Neural cell (in vitro differentiated cells): ENCODE results near the gene DNAAF3. TPM values are rescaled to one million over a fixed set of nuclear protein-coding genes. Genes with fewer than 3 reads are reported as not detected.

Experiments
- H2AFZ ChIP-seq: fragments of 200-600, 300-800 bp; sonication (generic), shearing (Covaris generic); 2 replicates; pipeline ENCODE4 v1.6.0; 2014; ENCODE audit warnings: low read depth, mild to moderate bottlenecking, antibody characterized with exemption, low read length, moderate library complexity
- H3F3A ChIP-seq: fragments of 200-600 bp; shearing (Covaris generic); 2 replicates; pipeline ENCODE4 v1.6.1; 2016; ENCODE audit warnings: mild to moderate bottlenecking, moderate library complexity, mixed read lengths, antibody characterized with exemption, low read length; ENCODE audit not compliant: insufficient read depth, poor library complexity, severe bottlenecking
- H3K27ac ChIP-seq: fragments of 200-600, 300-800 bp; sonication (generic), shearing (Covaris generic); 2 replicates; pipeline ENCODE4 v1.5.1; 2014; ENCODE audit warnings: mild to moderate bottlenecking, low read length, moderate library complexity
- H3K27me3 ChIP-seq: fragments of 300-800, 200-600 bp; sonication (generic), shearing (Covaris generic); 2 replicates; pipeline ENCODE4 v1.6.0; 2014; ENCODE audit warnings: mild to moderate bottlenecking, low read depth, low read length, moderate library complexity; ENCODE audit not compliant: insufficient read depth
- H3K36me3 ChIP-seq: fragments of 300-800, 200-600 bp; sonication (generic), shearing (Covaris generic); 2 replicates; pipeline ENCODE4 v1.5.1; 2014; ENCODE audit warnings: mild to moderate bottlenecking, antibody characterized with exemption, low read length, moderate library complexity; ENCODE audit not compliant: insufficient read depth
- H3K4me2 ChIP-seq: fragments of 300-800, 200-600 bp; sonication (generic), shearing (Covaris generic); 2 replicates; pipeline ENCODE4 v1.6.0; 2014; ENCODE audit warnings: mild to moderate bottlenecking, low read length
- H3K4me3 ChIP-seq: fragments of 300-800, 200-600 bp; sonication (generic), shearing (Covaris generic); 2 replicates; pipeline ENCODE4 v1.5.1; 2014; ENCODE audit warnings: mild to moderate bottlenecking, low read length, moderate library complexity
- H3K79me2 ChIP-seq: fragments of 200-600 bp; shearing (Covaris generic); replicated peaks from 2 replicates; pipeline ENCODE4 v1.6.0; 2014; ENCODE audit warnings: mild to moderate bottlenecking, low read length, moderate library complexity; ENCODE audit not compliant: insufficient read depth
- H3K9ac ChIP-seq: fragments of 300-800, 200-600 bp; sonication (generic), shearing (Covaris generic); 2 replicates; pipeline ENCODE4 v1.6.1; 2016; ENCODE audit warnings: mild to moderate bottlenecking, low read length, mixed read lengths
- H3K9me2 ChIP-seq: fragments of 200-600 bp; shearing (Covaris generic); 2 replicates; pipeline ENCODE4 v1.6.1; 2016; ENCODE audit warnings: mild to moderate bottlenecking, low read length, mixed read lengths; ENCODE audit not compliant: insufficient read depth
- H3K9me3 ChIP-seq: fragments of 200-600, 300-800 bp; sonication (generic), shearing (Covaris generic); 2 replicates; pipeline ENCODE4 v1.6.1; 2016; ENCODE audit warnings: mild to moderate bottlenecking, mixed run types, low read length, moderate library complexity, mixed read lengths
- H4K20me1 ChIP-seq: fragments of 200-600 bp; shearing (Covaris generic); 2 replicates; pipeline ENCODE4 v1.6.1; 2016; ENCODE audit warnings: mild to moderate bottlenecking, mixed run types; ENCODE audit not compliant: insufficient read depth
- CTCF ChIP-seq: fragments of 450-650 bp; IDR thresholded peaks from 2 replicates; pipeline ENCODE4 v1.5.1; 2014; ENCODE audit warnings: antibody characterized with exemption, mild to moderate bottlenecking, moderate library complexity; ENCODE audit not compliant: poor library complexity, severe bottlenecking
- EP300 ChIP-seq: fragments of 450-650 bp; conservative IDR thresholded peaks from 2 replicates; pipeline ENCODE4 v1.6.1; 2014; ENCODE audit warnings: antibody characterized with exemption, mild to moderate bottlenecking, moderate library complexity; ENCODE audit not compliant: poor library complexity, severe bottlenecking
- EZH2 ChIP-seq: fragments of 200-600, 300-800 bp; shearing (Covaris generic), sonication (generic); IDR thresholded peaks from 2 replicates; pipeline ENCODE4 v1.6.1; 2014; ENCODE audit warnings: antibody characterized with exemption, low read length, borderline replicate concordance, mild to moderate bottlenecking; ENCODE audit not compliant: insufficient read depth, poor library complexity, severe bottlenecking
- MXI1 ChIP-seq: fragments of 450-650 bp; conservative IDR thresholded peaks from 2 replicates; pipeline ENCODE4 v1.6.1; 2014; ENCODE audit warnings: antibody characterized with exemption, mild to moderate bottlenecking; ENCODE audit not compliant: poor library complexity, severe bottlenecking
- RAD21 ChIP-seq: fragments of 450-650 bp; conservative IDR thresholded peaks from 2 replicates; pipeline ENCODE4 v1.6.1; 2014; ENCODE audit warnings: antibody characterized with exemption, mild to moderate bottlenecking, moderate library complexity
- REST ChIP-seq: IDR thresholded peaks from 2 replicates; pipeline ENCODE4 v1.6.1; 2012; ENCODE audit warnings: borderline replicate concordance
- SMC3 ChIP-seq: fragments of 450-650 bp; conservative IDR thresholded peaks from 2 replicates; pipeline ENCODE4 v1.6.1; 2014; ENCODE audit warnings: antibody characterized with exemption, mild to moderate bottlenecking, moderate library complexity; ENCODE audit not compliant: poor library complexity
- polyA plus RNA-seq: library from polyadenylated mRNA; depleted of rRNA; stranded (reverse); fragments of >200 nt; gene quantifications from 2 replicates; pipeline ENCODE4 v1.2.3, GENCODE V29; 2014

DNAAF3 gene
- polyA plus RNA-seq, 1 donor from 2014 or later = 0.38 TPM

GRCh38 chr19:55116859-55117662 is 49.4 kb downstream of the DNAAF3 start, which contains the start of gene PPP1R12C:
TSS of gene PPP1R12C (minus strand) at chr19:55117637. CDS start at chr19:55117543, 94 bp downstream.
- Histone ChIP-seq H3K9me2 (no peaks in the 10 kb centered on the region), H3K27ac (peak within 1 kb of the TSS; percentile 74), H3K9me3 (no peaks in the 10 kb centered on the region), H3K79me2 (peaks cover 46% of the 10 kb centered on the region), H3K36me3 (no peaks in the 10 kb centered on the region), H3K27me3 (no peaks in the 10 kb centered on the region), H4K20me1 (peaks cover 9% of the 10 kb centered on the region), H3K4me2 (peak within 1 kb of the TSS; percentile 91), H3K9ac (peak within 1 kb of the TSS; percentile 81), H3F3A (no peaks in the 10 kb centered on the region), H3K4me3 (peak within 1 kb of the TSS; percentile 85), H2AFZ (peak within 1 kb of the TSS; percentile 77)
- TF ChIP-seq RAD21 (no peak), MXI1 (peak; percentile 4)

GRCh38 chr19:55116232-55116858 is 50.1 kb downstream of the DNAAF3 start:
- Histone ChIP-seq H3K4me2 (peak overlapping the region; percentile 91), H3K27me3 (no peaks in the 10 kb centered on the region), H2AFZ (no peak overlapping the region), H4K20me1 (peaks cover 9% of the 10 kb centered on the region), H3K9ac (peak overlapping the region; percentile 81), H3F3A (no peaks in the 10 kb centered on the region), H3K9me3 (no peaks in the 10 kb centered on the region), H3K27ac (peak overlapping the region; percentile 65), H3K36me3 (no peaks in the 10 kb centered on the region), H3K9me2 (no peaks in the 10 kb centered on the region), H3K79me2 (peaks cover 46% of the 10 kb centered on the region), H3K4me3 (peak overlapping the region; percentile 85)
- TF ChIP-seq EZH2 (no peak), RAD21 (no peak), MXI1 (peak; percentile 24)

GRCh38 chr19:55115446-55116065 is 50.9 kb downstream of the DNAAF3 start:
- peak overlapping the region; percentile 81 for H3K9ac ChIP-seq

More at GRCh38 chr19:55115446-55116065, 50.9 kb downstream of the DNAAF3 start:
- Histone ChIP-seq H3K9me3 (no peaks in the 10 kb centered on the region), H3K9me2 (no peaks in the 10 kb centered on the region), H3K36me3 (no peaks in the 10 kb centered on the region), H3K4me2 (peak overlapping the region; percentile 91), H3K27me3 (no peaks in the 10 kb centered on the region), H3F3A (no peaks in the 10 kb centered on the region), H3K79me2 (peaks cover 46% of the 10 kb centered on the region), H3K27ac (no peak overlapping the region), H2AFZ (no peak overlapping the region), H4K20me1 (peaks cover 9% of the 10 kb centered on the region), H3K4me3 (peak overlapping the region; percentile 85)
- TF ChIP-seq CTCF (no peak), EZH2 (no peak), REST (no peak), EP300 (no peak), SMC3 (no peak)
